SK-N-SH treated with all-trans-retinoic acid at 6 μM for 48 hours (cell line): ENCODE data around the gene PGAP6.

ENCODE experiments used
- BACH2 ChIP-seq: fragments of 250-450 bp; sonication (Bioruptor Pico); IDR thresholded peaks from 2 replicates; pipeline ENCODE4 v1.9.0; 2021; ENCODE audit warnings: mild to moderate bottlenecking, borderline replicate concordance
- TCF4 ChIP-seq: fragments of 250-450 bp; sonication (Bioruptor Pico); IDR thresholded peaks from 2 replicates; pipeline ENCODE4 v1.8.0; 2021; ENCODE audit warnings: mild to moderate bottlenecking, moderate library complexity, borderline replicate concordance
- ZC3H10 ChIP-seq: fragments of 250-450 bp; sonication (Bioruptor Pico); IDR thresholded peaks from 2 replicates; pipeline ENCODE4 v1.5.1; 2021; ENCODE audit warnings: mild to moderate bottlenecking, moderate library complexity
- ZFP3 ChIP-seq: fragments of 250-450 bp; sonication (Bioruptor Pico); IDR thresholded peaks from 2 replicates; pipeline ENCODE4 v1.5.0; 2020; ENCODE audit warnings: mild to moderate bottlenecking, moderate library complexity
- TF ChIP-seq, protein P1 (sequence below): fragments of 250-450 bp; sonication (Bioruptor Pico); IDR thresholded peaks from 2 replicates; pipeline ENCODE4 v1.8.0; 2021; ENCODE audit warnings: low read depth, mild to moderate bottlenecking, moderate library complexity, borderline replicate concordance
- TF ChIP-seq, protein P2 (sequence below): fragments of 250-450 bp; sonication (Bioruptor Pico); IDR thresholded peaks from 2 replicates; pipeline ENCODE4 v1.5.0; 2020; ENCODE audit warnings: mild to moderate bottlenecking, moderate library complexity
- TF ChIP-seq, protein P3 (sequence below): fragments of 250-450 bp; sonication (Bioruptor Pico); IDR thresholded peaks from 2 replicates; pipeline ENCODE4 v1.8.0; 2020; ENCODE audit warnings: mild to moderate bottlenecking, moderate library complexity, borderline replicate concordance

DNA sequence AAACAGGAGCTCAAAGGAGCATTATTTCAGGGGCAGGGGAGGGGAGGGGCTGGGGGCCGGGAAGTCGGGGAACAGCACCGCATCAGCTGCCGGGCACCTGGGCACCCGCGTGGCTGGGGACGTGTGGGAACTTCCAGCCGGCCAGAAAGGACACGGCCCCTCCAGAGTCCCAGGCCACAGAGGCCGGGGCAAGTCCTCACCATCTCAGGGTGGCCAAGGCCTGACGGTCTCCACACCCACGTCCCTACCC is 1.1 kb downstream of the PGAP6 start:
- TF ChIP-seq TCF4, result no peak
- TF ChIP-seq, protein P1, sequence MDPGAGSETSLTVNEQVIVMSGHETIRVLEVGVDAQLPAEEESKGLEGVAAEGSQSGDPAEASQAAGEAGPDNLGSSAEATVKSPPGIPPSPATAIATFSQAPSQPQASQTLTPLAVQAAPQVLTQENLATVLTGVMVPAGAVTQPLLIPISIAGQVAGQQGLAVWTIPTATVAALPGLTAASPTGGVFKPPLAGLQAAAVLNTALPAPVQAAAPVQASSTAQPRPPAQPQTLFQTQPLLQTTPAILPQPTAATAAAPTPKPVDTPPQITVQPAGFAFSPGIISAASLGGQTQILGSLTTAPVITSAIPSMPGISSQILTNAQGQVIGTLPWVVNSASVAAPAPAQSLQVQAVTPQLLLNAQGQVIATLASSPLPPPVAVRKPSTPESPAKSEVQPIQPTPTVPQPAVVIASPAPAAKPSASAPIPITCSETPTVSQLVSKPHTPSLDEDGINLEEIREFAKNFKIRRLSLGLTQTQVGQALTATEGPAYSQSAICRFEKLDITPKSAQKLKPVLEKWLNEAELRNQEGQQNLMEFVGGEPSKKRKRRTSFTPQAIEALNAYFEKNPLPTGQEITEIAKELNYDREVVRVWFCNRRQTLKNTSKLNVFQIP (CRISPR knock-in tag), result no peak
- no peak for TF ChIP-seq BACH2 (CRISPR knock-in tag)
- no peak for TF ChIP-seq ZFP3 (CRISPR knock-in tag)
- TF ChIP-seq, protein P2, sequence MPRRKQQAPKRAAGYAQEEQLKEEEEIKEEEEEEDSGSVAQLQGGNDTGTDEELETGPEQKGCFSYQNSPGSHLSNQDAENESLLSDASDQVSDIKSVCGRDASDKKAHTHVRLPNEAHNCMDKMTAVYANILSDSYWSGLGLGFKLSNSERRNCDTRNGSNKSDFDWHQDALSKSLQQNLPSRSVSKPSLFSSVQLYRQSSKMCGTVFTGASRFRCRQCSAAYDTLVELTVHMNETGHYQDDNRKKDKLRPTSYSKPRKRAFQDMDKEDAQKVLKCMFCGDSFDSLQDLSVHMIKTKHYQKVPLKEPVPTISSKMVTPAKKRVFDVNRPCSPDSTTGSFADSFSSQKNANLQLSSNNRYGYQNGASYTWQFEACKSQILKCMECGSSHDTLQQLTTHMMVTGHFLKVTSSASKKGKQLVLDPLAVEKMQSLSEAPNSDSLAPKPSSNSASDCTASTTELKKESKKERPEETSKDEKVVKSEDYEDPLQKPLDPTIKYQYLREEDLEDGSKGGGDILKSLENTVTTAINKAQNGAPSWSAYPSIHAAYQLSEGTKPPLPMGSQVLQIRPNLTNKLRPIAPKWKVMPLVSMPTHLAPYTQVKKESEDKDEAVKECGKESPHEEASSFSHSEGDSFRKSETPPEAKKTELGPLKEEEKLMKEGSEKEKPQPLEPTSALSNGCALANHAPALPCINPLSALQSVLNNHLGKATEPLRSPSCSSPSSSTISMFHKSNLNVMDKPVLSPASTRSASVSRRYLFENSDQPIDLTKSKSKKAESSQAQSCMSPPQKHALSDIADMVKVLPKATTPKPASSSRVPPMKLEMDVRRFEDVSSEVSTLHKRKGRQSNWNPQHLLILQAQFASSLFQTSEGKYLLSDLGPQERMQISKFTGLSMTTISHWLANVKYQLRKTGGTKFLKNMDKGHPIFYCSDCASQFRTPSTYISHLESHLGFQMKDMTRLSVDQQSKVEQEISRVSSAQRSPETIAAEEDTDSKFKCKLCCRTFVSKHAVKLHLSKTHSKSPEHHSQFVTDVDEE (CRISPR knock-in tag), result no peak
- TF ChIP-seq, protein P3, sequence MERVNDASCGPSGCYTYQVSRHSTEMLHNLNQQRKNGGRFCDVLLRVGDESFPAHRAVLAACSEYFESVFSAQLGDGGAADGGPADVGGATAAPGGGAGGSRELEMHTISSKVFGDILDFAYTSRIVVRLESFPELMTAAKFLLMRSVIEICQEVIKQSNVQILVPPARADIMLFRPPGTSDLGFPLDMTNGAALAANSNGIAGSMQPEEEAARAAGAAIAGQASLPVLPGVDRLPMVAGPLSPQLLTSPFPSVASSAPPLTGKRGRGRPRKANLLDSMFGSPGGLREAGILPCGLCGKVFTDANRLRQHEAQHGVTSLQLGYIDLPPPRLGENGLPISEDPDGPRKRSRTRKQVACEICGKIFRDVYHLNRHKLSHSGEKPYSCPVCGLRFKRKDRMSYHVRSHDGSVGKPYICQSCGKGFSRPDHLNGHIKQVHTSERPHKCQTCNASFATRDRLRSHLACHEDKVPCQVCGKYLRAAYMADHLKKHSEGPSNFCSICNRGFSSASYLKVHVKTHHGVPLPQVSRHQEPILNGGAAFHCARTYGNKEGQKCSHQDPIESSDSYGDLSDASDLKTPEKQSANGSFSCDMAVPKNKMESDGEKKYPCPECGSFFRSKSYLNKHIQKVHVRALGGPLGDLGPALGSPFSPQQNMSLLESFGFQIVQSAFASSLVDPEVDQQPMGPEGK (CRISPR knock-in tag), result no peak
- no peak for TF ChIP-seq ZC3H10 (CRISPR knock-in tag)
